Body of pancreas (tissue), 4 donors: ENCODE measurements around the gene PTPN7. TPM values are rescaled to one million over a fixed set of nuclear protein-coding genes. Genes with fewer than 3 reads are reported as not detected.

Experiments used
- ATAC-seq: fragments of 150-250 bp; one replicate; pipeline ENCODE4 v1.9.1; 2016
- DNase-seq, 4 donors: peaks; one replicate each; pipeline ENCODE4 v3.0.0-alpha.2; 2019
- H3K27ac ChIP-seq, 4 donors: fragments of 200-600 bp; sonication (generic); 1 replicate in 3 of 4; 2 replicates in 1 of 4; pipeline versions ENCODE4 v1.5.1 to v1.6.1; 2016 to 2019; ENCODE audit warnings: mild to moderate bottlenecking in 1 of 4, mixed read lengths in 1 of 4, moderate library complexity in 1 of 4
- H3K27me3 ChIP-seq, 2 donors: fragments of 200-600 bp; sonication (generic); one replicate each; pipeline ENCODE4 v1.6.0; 2016; ENCODE audit warnings: mild to moderate bottlenecking in 1 of 2
- H3K36me3 ChIP-seq, 2 donors: fragments of 200-600 bp; sonication (generic); replicated peaks in 1 of 2; 2 replicates each; pipeline ENCODE4 v1.5.1; 2016; ENCODE audit warnings: low read depth in 2 of 2; ENCODE audit not compliant: insufficient read depth in 1 of 2
- H3K4me1 ChIP-seq: fragments of 200-600 bp; sonication (generic); one replicate; pipeline ENCODE4 v1.6.0; 2016
- H3K4me3 ChIP-seq, 2 donors: fragments of 200-600 bp; sonication (generic); 1 replicate in 1 of 2; 2 replicates in 1 of 2; pipeline ENCODE4 v1.5.1; 2016 to 2019
- H3K9me3 ChIP-seq, 3 donors: fragments of 200-600 bp; sonication (generic); 1 replicate in 2 of 3; 2 replicates in 1 of 3; pipeline ENCODE4 v1.5.1; 2016
- CTCF ChIP-seq, 7 experiments: fragments of 450-650 bp in 4 of 7; fragments of 200-600 bp in 3 of 7; sonication (generic) in 3 of 7; IDR thresholded peaks; one replicate each; pipeline ENCODE4 v1.5.1; 2016 to 2019; ENCODE audit warnings: antibody characterized with exemption in 7 of 7
- POLR2A ChIP-seq, 3 donors: fragments of 450-650 bp; IDR thresholded peaks; one replicate each; pipeline ENCODE4 v1.6.1; 2016; ENCODE audit warnings: antibody characterized with exemption in 3 of 3, mild to moderate bottlenecking in 2 of 3
- WGBS, 2 donors: methylation state at CpG; one replicate each; pipeline ENCODE4 v1.1.5; 2017; 5-methylcytosine and 5-hydroxymethylcytosine counted together
- intact Hi-C: fragments of 100-400 bp; cut with DNase I; formaldehyde crosslinking; loops from one replicate; pipeline ENCODE4 v1.15.1; 2023
- total RNA-seq, 2 donors: library from RNA; depleted of rRNA; stranded (reverse); fragments of >200 nt; gene quantifications; one replicate each; pipeline ENCODE4 v1.1.0, GENCODE V29; 2016

PTPN7 gene
- total RNA-seq, 2 donors from 2014 or later = 1.6 to 3.6 TPM

- DNase-seq (no peak), ATAC-seq (no peak)
- 65 to 73% methylated on average over 8 to 9 of the region's 10 CpGs for WGBS, 2 donors
- Histone ChIP-seq H3K36me3 (no peaks in the 10 kb centered on the region), H3K27me3 (no peaks in the 10 kb centered on the region), H3K4me1 (peaks cover 8% of the 10 kb centered on the region), H3K4me3 (no peak overlapping the region), H3K9me3 (no peaks in the 10 kb centered on the region), H3K27ac (no peak overlapping the region)
- intact Hi-C loops = no loop called here
- no peak for TF ChIP-seq POLR2A (IDR thresholded peaks at IDR 0.05)
- TF ChIP-seq CTCF (IDR thresholded peaks at IDR 0.05) = no peak
Measured at GRCh38 chr1:202158810-202159533, 1.4 kb downstream of the PTPN7 start.

- no peaks in the 10 kb centered on the region for H3K9me3 ChIP-seq
- H3K27ac ChIP-seq = no peak overlapping the region
- 86 to 90% methylated on average over 8 to 10 of the region's 10 CpGs for WGBS, 2 donors
- H3K36me3 ChIP-seq = no peaks in the 10 kb centered on the region
- no peak overlapping the region for H3K4me3 ChIP-seq
- no peaks in the 10 kb centered on the region for H3K27me3 ChIP-seq
- H3K4me1 ChIP-seq = peaks cover 8% of the 10 kb centered on the region
- intact Hi-C loops = no loop called here
- no peak for DNase-seq
- ATAC-seq = no peak
- TF ChIP-seq CTCF (IDR thresholded peaks at IDR 0.05) = no peak
- TF ChIP-seq POLR2A (IDR thresholded peaks at IDR 0.05) = no peak
Measured at GRCh38 chr1:202157945-202158344, 2.5 kb downstream of the PTPN7 start.

- Histone ChIP-seq H3K4me3 (no peak overlapping the region), H3K4me1 (peaks cover 8% of the 10 kb centered on the region), H3K9me3 (no peaks in the 10 kb centered on the region), H3K36me3 (no peaks in the 10 kb centered on the region), H3K27ac (no peak overlapping the region), H3K27me3 (no peaks in the 10 kb centered on the region)
- WGBS, 2 donors = 74 to 82% methylated on average over 4 to 8 of the region's 8 CpGs
- TF ChIP-seq CTCF (IDR thresholded peaks at IDR 0.05) (no peak), POLR2A (IDR thresholded peaks at IDR 0.05) (no peak)
- intact Hi-C loops = no loop called here
- no peak for DNase-seq
- no peak for ATAC-seq
Measured at GRCh38 chr1:202156590-202156989, 3.8 kb downstream of the PTPN7 start.

GRCh38 chr1:202155478-202156021, 4.9 kb downstream of the PTPN7 start:
- ATAC-seq = no peak
- TF ChIP-seq CTCF (IDR thresholded peaks at IDR 0.05) = no peak
- no peak for TF ChIP-seq POLR2A (IDR thresholded peaks at IDR 0.05)
- intact Hi-C loops = no loop called here
- DNase-seq = peak in 2 of 4 donors; percentile 49 to 50
- no peaks in the 10 kb centered on the region for H3K9me3 ChIP-seq
- WGBS, 2 donors = 27 to 34% methylated on average over 7 to 8 of the region's 8 CpGs
- H3K4me1 ChIP-seq = peaks cover 8% of the 10 kb centered on the region
- no peak overlapping the region for H3K27ac ChIP-seq
- no peaks in the 10 kb centered on the region for H3K36me3 ChIP-seq
- no peak overlapping the region for H3K4me3 ChIP-seq
- no peaks in the 10 kb centered on the region for H3K27me3 ChIP-seq
